A549 treated with AZD2906 at 1 μM for 4 hours (cell line): ENCODE data around the gene VPS13A. TPM values are rescaled to one million over a fixed set of nuclear protein-coding genes. Genes with fewer than 3 reads are reported as not detected.

Source experiments
- total RNA-seq: library from RNA; stranded (reverse); fragments of 200-300 nt; extraction: Qiagen RNA extraction; gene quantifications from 5 replicates; pipeline ENCODE4 v1.2.3, GENCODE V29; 2022

Gene VPS13A
- 7.4 to 11.6 TPM (median 9.2 TPM) in 5 replicates for total RNA-seq

GRCh38 chr9:77177143-77177893 lies at the start of gene VPS13A:
TSS of gene VPS13A (plus strand) at chr9:77177534. CDS start at chr9:77177705, 171 bp downstream.

Other genes with a start within 250 kb of the VPS13A start
- not detected in 5 replicates for gene FOXB2, start 157.9 kb upstream of the VPS13A start, total RNA-seq